K562 (cell line): ENCODE results near the gene NDFIP1. TPM values are rescaled to one million over a fixed set of nuclear protein-coding genes. Genes with fewer than 3 reads are reported as not detected.

ENCODE experiments used
- ATAC-seq: fragments of 200-7000 bp; cut with Tn5 transposase; 3 replicates; pipeline ENCODE4 v1.9.1; 2020; ENCODE audit warnings: moderate library complexity
- BruUV-seq: library from RNA; stranded (reverse); fragments of 400-500 nt; replicated peaks from 2 replicates; lab custom pipeline; 2021; lab: Mats Ljungman, UMichigan
- CTCF ChIA-PET: fragments of 300-600 bp; formaldehyde crosslinking; extraction: SDS; loops from one replicate; lab custom pipeline; 2021; ENCODE audit warnings: low intra/inter-chr PET ratio; lab: Yijun Ruan, JAX
- POLR2A ChIA-PET: fragments of 300-600, 350-650 bp; sonication (Branson Sonifier 250); formaldehyde crosslinking; extraction: SDS; loops from one replicate; lab custom pipeline; 2021; ENCODE audit warnings: antibody characterized with exemption, inconsistent platforms; lab: Yijun Ruan, JAX
- DNase-seq, 4 experiments: peaks; one replicate each; pipeline versions ENCODE4 v3.0.0 to v3.0.0-alpha.2; 2011 to 2018; ENCODE audit warnings: low spot score in 3 of 4, mixed read lengths in 3 of 4; ENCODE audit errors: extremely low read depth in 1 of 4
- FAIRE-seq: peaks from 2 replicates; lab custom pipeline; 2011; peaks lifted over from hg19 to GRCh38; lab: Jason Lieb, UNC
- H2AFZ ChIP-seq: 2 replicates; pipeline ENCODE4 v1.6.0; 2011; ENCODE audit warnings: low read depth, low read length, control low read depth, inconsistent platforms
- H3K27ac ChIP-seq: fragments of 200-600 bp; 3 replicates; pipeline ENCODE4 v1.8.0; 2011; ENCODE audit warnings: low read depth, mild to moderate bottlenecking, control low read depth, inconsistent platforms, low read length, moderate library complexity, mixed read lengths; ENCODE audit errors: extremely low read depth
- H3K27me3 ChIP-seq, 2 experiments: fragments of 300-600 bp in 1 of 2; 2 replicates in 1 of 2; 3 replicates in 1 of 2; pipeline versions ENCODE4 v1.6.0 to v1.8.0; 2011; ENCODE audit warnings: inconsistent platforms in 2 of 2, low read length in 2 of 2, mild to moderate bottlenecking in 1 of 2, mixed read lengths in 1 of 2, moderate library complexity in 1 of 2; ENCODE audit not compliant: control insufficient read depth in 2 of 2, insufficient read depth in 2 of 2
- H3K36me3 ChIP-seq: fragments of 300-600 bp; 3 replicates; pipeline ENCODE4 v1.8.0; 2011; ENCODE audit warnings: mild to moderate bottlenecking, low read length, inconsistent platforms; ENCODE audit not compliant: control insufficient read depth, insufficient read depth
- H3K4me1 ChIP-seq, 2 experiments: fragments of 200-600 bp in 1 of 2; replicated peaks in 1 of 2; 2 replicates in 1 of 2; 3 replicates in 1 of 2; pipeline versions ENCODE4 v1.5.1 to v1.8.0; 2011; ENCODE audit warnings: inconsistent platforms in 2 of 2, low read length in 2 of 2, mild to moderate bottlenecking in 1 of 2, mixed read lengths in 1 of 2, moderate library complexity in 1 of 2; ENCODE audit not compliant: control insufficient read depth in 2 of 2, insufficient read depth in 2 of 2
- H3K4me2 ChIP-seq: 2 replicates; pipeline ENCODE4 v1.6.1; 2011; ENCODE audit warnings: low read length, control low read depth, inconsistent platforms, mixed read lengths; ENCODE audit not compliant: insufficient read depth
- H3K4me3 ChIP-seq: fragments of 200-600 bp; sonication (generic), shearing (Covaris generic); 2 replicates; pipeline ENCODE4 v1.5.1; 2016; ENCODE audit warnings: control low read depth, inconsistent platforms
- H3K79me2 ChIP-seq: fragments of 200-600 bp; 3 replicates; pipeline ENCODE4 v1.8.0; 2011; ENCODE audit warnings: low read length, inconsistent platforms; ENCODE audit not compliant: control insufficient read depth, insufficient read depth
- H3K9ac ChIP-seq, 2 experiments: 2 replicates each; pipeline versions ENCODE4 v1.6.0 to v1.6.1; 2011; ENCODE audit warnings: low read depth in 2 of 2, low read length in 2 of 2, control low read depth in 1 of 2, inconsistent platforms in 1 of 2, mild to moderate bottlenecking in 1 of 2, mixed read lengths in 1 of 2; ENCODE audit not compliant: insufficient read depth in 1 of 2
- H3K9me1 ChIP-seq: one replicate; pipeline ENCODE4 v1.6.0; 2011; ENCODE audit warnings: inconsistent platforms, mild to moderate bottlenecking, low read length, moderate library complexity; ENCODE audit not compliant: control insufficient read depth, insufficient read depth
- H3K9me3 ChIP-seq: replicated peaks from 2 replicates; pipeline ENCODE4 v1.5.1; 2011; ENCODE audit warnings: low read depth, low read length, inconsistent platforms; ENCODE audit not compliant: control insufficient read depth, insufficient read depth
- H4K20me1 ChIP-seq: replicated peaks from 2 replicates; pipeline ENCODE4 v1.6.1; 2011; ENCODE audit warnings: low read length, inconsistent platforms, mixed read lengths; ENCODE audit not compliant: control insufficient read depth, insufficient read depth
- ATF1 ChIP-seq, 2 experiments: fragments of 450-650 bp in 1 of 2; IDR thresholded peaks; 2 replicates each; pipeline ENCODE4 v1.6.1; 2016; ENCODE audit warnings: missing compliant biosample characterization in 1 of 2, missing genetic modification characterization in 1 of 2
- KDM5B ChIP-seq: fragments of 200-600 bp; sonication (generic); IDR thresholded peaks from 2 replicates; pipeline ENCODE4 v1.6.1; 2012; ENCODE audit warnings: low read depth, mild to moderate bottlenecking, moderate library complexity, low read length, control low read depth, inconsistent platforms; ENCODE audit not compliant: insufficient replicate concordance
- NFE2 ChIP-seq: IDR thresholded peaks from 2 replicates; pipeline ENCODE4 v1.6.1; 2014; ENCODE audit warnings: antibody characterized with exemption, low read depth
- TSC22D4 ChIP-seq: fragments of 450-650 bp; IDR thresholded peaks from 2 replicates; pipeline ENCODE4 v1.6.1; 2016; ENCODE audit warnings: missing genetic modification characterization, missing biosample characterization, control low read depth
- WGBS: fragments of 100-300 bp; shearing (Covaris generic); methylation state at CpG from one replicate; pipeline ENCODE4 v1.1.6; 2016; ENCODE audit warnings: low coverage, mixed read lengths; ENCODE audit not compliant: insufficient coverage; ENCODE audit errors: missing lambda C conversion rate; 5-methylcytosine and 5-hydroxymethylcytosine counted together
- in situ Hi-C: fragments of 300-500 bp; cut with MboI; formaldehyde crosslinking; loops from 4 replicates; pipeline ENCODE4 v1.15.0; 2018; ENCODE audit warnings: inconsistent platforms, mixed read lengths
- intact Hi-C: fragments of 100-400 bp; cut with micrococcal nuclease; formaldehyde crosslinking; loops from 2 replicates; pipeline ENCODE4 v1.14.2; 2022
- polyA plus RNA-seq, 8 experiments: library from polyadenylated mRNA; depleted of rRNA in 4 of 8; stranded (reverse) in 5 of 8; unstranded in 3 of 8; fragments of >200 nt; fragmentation: Nextera tagmentation in 2 of 8; fragmentation: Illumina TruSeq in 1 of 8; extraction: Ambion mirVana in 2 of 8; extraction: Trizol in 1 of 8; gene quantifications; 2 replicates each; pipeline versions ENCODE4 v1.2.1 to v1.2.3, GENCODE V29; 2011 to 2014; ENCODE audit warnings: inconsistent platforms in 1 of 8, missing spikeins in 1 of 8
- total RNA-seq, 7 experiments: library from RNA; depleted of rRNA in 6 of 7; stranded (reverse); fragments of >200 nt in 6 of 7; fragmentation: Illumina TruSeq in 2 of 7; extraction: Trizol in 2 of 7; gene quantifications; 2 replicates each; pipeline versions ENCODE4 v1.2.1 to v1.2.3, GENCODE V29; 2011 to 2021; ENCODE audit warnings: low replicate concordance in 1 of 7

NDFIP1 gene
- total and polyA plus RNA-seq, 9 of the 15 experiments (the other 6 are each of a cell fraction or from before 2014, with no cell fraction given) = 5.3 to 37.5 (median 31.9) TPM

DNA sequence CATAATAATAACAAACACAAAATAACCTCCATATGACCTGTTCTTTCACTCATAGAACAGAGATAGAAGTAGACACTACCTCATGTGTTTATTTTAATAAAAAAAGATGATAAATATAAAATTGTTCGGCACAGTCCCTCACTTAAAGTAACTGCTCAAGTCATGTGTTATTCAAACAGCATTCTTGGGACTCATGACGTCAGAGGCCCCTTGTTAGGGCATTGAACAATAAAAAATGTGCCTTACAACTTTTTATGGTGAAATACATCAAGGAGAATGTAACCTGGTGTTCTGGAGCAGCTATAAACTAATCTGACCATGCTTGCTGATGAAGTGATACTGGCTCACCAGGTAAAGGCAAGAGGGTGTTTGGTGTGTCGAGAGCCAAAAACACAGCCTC is 12.2 kb upstream of the NDFIP1 start:
- H3K27ac ChIP-seq = no peak overlapping the region

DNA sequence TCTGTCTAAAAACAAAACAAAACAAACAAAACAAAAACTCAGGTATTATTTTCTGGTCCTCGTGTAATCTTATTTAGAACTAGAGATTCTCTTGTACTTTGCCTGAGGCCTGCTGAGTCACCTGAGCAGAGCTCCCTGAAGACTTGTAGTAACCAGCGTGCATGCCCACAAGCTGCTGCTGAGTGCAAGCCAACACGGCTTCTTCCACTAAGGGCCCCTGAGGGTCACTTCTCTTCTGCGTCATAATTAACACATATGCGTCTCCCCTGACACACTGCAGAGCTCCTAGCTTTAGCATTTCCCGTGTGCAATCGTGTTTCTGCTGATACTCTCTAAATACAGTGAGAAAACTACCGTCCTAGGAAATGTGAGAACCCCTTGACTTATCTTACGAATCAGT is 10.9 kb upstream of the NDFIP1 start:
- 38% methylated on average over 9 of the region's 9 CpGs for WGBS
- H2AFZ ChIP-seq = peak overlapping the region; percentile 77
- DNase-seq = no peak
- H3K4me3 ChIP-seq = no peak overlapping the region
- H3K79me2 ChIP-seq = no peaks in the 10 kb centered on the region
- ATAC-seq = peak; percentile 14; the same call in 1 of the 3 replicates
- peak overlapping the region in 1 of 2 experiments; percentile 27; a peak in 1 of 4 replicates for H3K9ac ChIP-seq
- H4K20me1 ChIP-seq = no peaks in the 10 kb centered on the region
- TF ChIP-seq KDM5B (no peak), NFE2 (peak; percentile 7; the same call in 1 of the 2 replicates)
- H3K4me1 ChIP-seq = peaks cover 11 to 23% of the 10 kb centered on the region in 2 experiments; a peak in 4 of 5 replicates
- no peaks in the 10 kb centered on the region for H3K9me3 ChIP-seq
- POLR2A ChIA-PET = interaction anchor here (1.3 to 1.6 kb wide), 2 partner anchors 10 to 13 kb away, joined by 5 read pairs; no protein-coding TSS in a partner anchor
- no peak overlapping the region for H3K4me2 ChIP-seq
- no peaks in the 10 kb centered on the region for H3K27me3 ChIP-seq
- intact Hi-C loops (no loop called here), in situ Hi-C loops (no loop called here)
- CTCF ChIA-PET = no interaction called here
- FAIRE-seq = peak; percentile 75
- H3K9me1 ChIP-seq = no peaks in the 10 kb centered on the region
- no TSS peak for BruUV-seq
- no peak overlapping the region; the same call in 2 of the 3 replicates for H3K27ac ChIP-seq
- no peaks in the 10 kb centered on the region for H3K36me3 ChIP-seq

More for the DNA sequence above, 12.2 kb upstream of the NDFIP1 start:
- no peaks in the 10 kb centered on the region for H3K9me1 ChIP-seq
- intact Hi-C loops (no loop called here), in situ Hi-C loops (no loop called here)
- no peaks in the 10 kb centered on the region for H4K20me1 ChIP-seq
- no TSS peak for BruUV-seq
- H3K4me2 ChIP-seq = no peak overlapping the region
- POLR2A ChIA-PET = interaction anchor here (0.6 to 0.9 kb wide), 3 partner anchors 12 to 78 kb away, joined by 3 to 4 read pairs (median 3); partner anchors contain the start of gene NDFIP1
- ATAC-seq (no peak), DNase-seq (no peak), FAIRE-seq (peak; percentile 57)
- H3K4me3 ChIP-seq = no peak overlapping the region
- no peaks in the 10 kb centered on the region for H3K9me3 ChIP-seq
- H3K4me1 ChIP-seq = peaks cover 11 to 23% of the 10 kb centered on the region in 2 experiments; a peak in 4 of 5 replicates
- H2AFZ ChIP-seq = no peak overlapping the region
- no peak for TF ChIP-seq ATF1 (CRISPR knock-in tag; IDR thresholded peaks at IDR 0.05)
- 0 out of 2 replicates have a peak, but pooled peaks have one; percentile 17 for TF ChIP-seq ATF1 (tag; IDR thresholded peaks at IDR 0.05)
- no peak for TF ChIP-seq TSC22D4 (tag)
- no peaks in the 10 kb centered on the region for H3K79me2 ChIP-seq
- H3K9ac ChIP-seq = no peak overlapping the region
- no peaks in the 10 kb centered on the region for H3K36me3 ChIP-seq
- H3K27me3 ChIP-seq = no peaks in the 10 kb centered on the region
- CTCF ChIA-PET = no interaction called here
- 65% methylated on average over 3 of the region's 3 CpGs for whole genome bisulfite sequencing
